GM11168 (cell line): ENCODE results near the gene TAF1.
"Not testable (repeated sequence)": the region's sequence is repeated elsewhere in the genome, so short reads cannot be mapped to it uniquely, and the experiment has no call there.

Experiments
- in situ Hi-C: fragments of 300-500 bp; cut with MboI; formaldehyde crosslinking; loops from one replicate; pipeline ENCODE4 v1.12.0; 2022; ENCODE audit warnings: low sequenced_read_pairs; ENCODE audit not compliant: unreplicated experiment

TAF1 gene

DNA sequence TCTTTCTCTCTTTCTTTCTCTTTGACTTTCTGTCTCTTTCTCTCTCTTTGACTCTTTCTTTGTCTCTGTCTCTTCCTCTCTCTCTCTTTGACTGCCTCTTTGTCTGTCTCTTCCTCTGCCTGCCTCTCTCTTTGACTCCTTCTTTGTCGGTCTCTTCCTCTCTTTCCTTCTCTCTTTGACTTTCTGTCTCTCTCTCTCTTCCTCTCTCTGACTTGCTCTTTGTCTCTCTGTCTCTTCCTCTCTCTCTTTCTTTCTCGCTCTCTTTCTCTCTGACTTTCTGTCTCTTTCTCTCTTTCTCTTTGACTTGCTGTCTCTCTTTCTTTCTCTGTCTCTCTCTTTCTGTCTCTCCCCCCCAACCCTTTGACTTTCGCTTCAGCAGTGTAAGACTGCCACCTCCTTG, 130.3 kb downstream of the TAF1 start:
- in situ Hi-C loops: no loop called here

GRCh38 chrX:71502080-71502479, 135.9 kb downstream of the TAF1 start:
- in situ Hi-C loops: not testable (repeated sequence)

DNA sequence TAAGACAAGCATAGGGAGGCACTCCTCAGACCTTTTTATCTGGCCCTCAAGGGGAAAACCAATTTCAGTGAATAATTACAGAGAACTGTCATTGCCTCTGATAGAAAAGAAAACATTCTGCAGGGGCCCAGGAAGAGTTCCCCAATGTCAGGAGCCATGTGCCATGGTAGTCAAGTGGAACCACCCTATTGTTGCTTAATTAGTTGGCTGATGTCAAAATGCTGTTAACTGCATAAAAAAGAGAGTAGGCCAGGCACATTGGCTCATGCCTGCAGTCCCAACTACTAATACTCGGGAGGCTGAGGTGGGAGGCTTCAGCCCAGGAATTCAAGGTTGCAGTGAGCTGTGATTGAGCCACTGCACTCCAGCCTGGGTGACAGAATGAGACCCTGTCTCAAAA, 138.2 kb downstream of the TAF1 start:
- in situ Hi-C loops: no loop called here

DNA sequence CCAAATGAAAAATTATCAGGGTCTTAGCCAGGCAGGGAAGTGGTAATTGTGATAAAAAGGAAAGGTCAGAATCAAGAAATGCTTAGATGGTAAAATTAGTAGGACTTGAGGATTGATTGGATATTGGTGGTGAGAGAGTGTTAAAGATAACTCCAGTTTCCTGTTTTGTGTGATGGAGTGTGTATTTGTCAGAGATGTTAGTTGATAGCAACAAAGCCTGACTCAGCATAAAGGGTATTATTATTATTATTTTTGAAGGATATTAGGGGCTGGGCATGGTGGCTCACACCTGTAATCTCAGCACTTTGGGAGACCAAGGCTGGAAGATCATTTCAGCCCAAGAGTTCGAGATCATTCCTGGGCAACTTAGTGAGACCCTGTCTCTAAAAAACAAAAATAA, 143.1 kb downstream of the TAF1 start:
- in situ Hi-C loops: no loop called here

GRCh38 chrX:71510161-71510560, 144.0 kb downstream of the TAF1 start:
- in situ Hi-C loops: no loop called here

DNA sequence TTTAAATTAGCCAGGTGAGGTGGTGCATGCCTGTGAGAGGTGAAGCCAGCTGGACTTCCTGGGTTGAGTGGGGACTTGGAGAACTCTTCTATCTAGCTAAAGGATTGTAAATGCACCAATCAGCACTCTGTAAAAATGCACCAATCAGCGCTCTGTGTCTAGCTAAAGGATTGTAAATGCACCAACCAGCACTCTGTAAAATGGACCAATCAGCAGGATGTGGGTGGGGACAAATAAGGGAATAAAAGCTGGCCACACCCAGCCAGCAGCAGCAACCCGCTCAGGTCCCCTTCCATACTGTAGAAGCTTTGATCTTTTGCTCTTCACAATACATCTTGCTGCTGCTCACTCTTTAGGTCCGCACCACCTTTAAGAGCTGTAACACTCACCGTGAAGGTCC, 147.6 kb downstream of the TAF1 start:
- in situ Hi-C loops: not testable (repeated sequence)

DNA sequence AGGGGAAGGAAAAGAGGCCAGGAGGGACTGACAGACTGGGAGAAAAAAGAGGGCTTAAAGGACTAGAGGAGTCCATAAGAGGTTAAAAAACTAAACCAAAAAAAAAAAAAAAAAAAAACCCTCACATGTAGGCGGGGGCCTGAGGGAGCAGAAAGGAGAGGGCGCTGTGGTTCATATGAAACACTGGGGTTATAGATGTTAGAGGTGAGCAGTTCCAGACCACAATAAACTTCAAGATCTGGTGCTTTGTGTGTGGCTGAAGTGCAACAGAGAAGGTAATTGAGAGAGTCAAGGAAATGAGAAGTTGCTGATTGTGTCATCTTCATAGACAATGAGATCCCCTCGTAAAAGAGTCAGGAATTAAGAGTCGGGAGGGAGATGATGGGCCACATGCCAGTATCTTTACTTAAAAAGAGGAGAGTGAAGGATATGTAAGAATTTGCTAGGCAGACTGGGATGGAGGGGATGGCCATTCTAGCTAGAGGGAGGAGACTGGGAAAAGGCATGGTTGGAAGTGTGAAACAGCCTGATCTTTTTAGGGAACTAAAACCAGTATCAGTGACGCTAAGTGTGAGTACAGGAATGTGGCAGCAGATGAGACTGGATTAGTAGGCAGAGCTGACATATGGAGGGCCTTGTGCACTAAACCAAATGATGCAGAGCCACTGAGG, 148.3 kb downstream of the TAF1 start:
- in situ Hi-C loops: no loop called here

DNA sequence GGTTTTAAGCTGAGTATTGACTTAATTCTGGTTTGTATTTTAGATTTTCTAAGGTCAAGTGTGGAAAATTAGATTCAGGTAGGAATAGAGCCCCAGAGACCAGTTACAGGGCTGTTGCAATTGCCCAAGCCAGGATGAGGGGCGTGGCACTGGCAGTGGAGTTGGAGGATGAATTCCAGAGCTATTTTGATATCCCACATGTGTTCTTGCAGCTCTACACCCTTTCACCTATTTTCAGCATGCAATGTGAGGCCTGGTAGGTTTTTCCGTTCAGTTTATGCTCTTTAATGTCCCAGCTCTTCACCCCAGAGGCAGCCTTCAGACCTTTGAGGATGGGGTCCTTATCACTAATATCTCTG, 148.9 kb downstream of the TAF1 start:
- in situ Hi-C loops: no loop called here
